Tibial nerve (tissue), 4 donors: ENCODE data around the gene TTLL4. TPM values are rescaled to one million over a fixed set of nuclear protein-coding genes. Genes with fewer than 3 reads are reported as not detected.

ENCODE experiments used
- DNase-seq, 2 donors: peaks; one replicate each; pipeline ENCODE4 v3.0.0-alpha.2; 2019; ENCODE audit warnings: low spot score in 2 of 2
- H3K27ac ChIP-seq, 4 donors: fragments of 200-600 bp; sonication (generic) in 3 of 4; one replicate each; pipeline ENCODE4 v1.5.1; 2017 to 2019; ENCODE audit warnings: mild to moderate bottlenecking in 1 of 4
- H3K27me3 ChIP-seq, 2 donors: fragments of 200-600 bp; sonication (generic) in 1 of 2; one replicate each; pipeline versions ENCODE4 v1.5.1 to v1.6.0; 2017 to 2019
- H3K36me3 ChIP-seq, 3 donors: fragments of 200-600 bp; sonication (generic); one replicate each; pipeline ENCODE4 v1.5.1; 2018 to 2019
- H3K4me1 ChIP-seq, 4 donors: fragments of 200-600 bp; sonication (generic) in 3 of 4; one replicate each; pipeline ENCODE4 v1.5.1; 2017 to 2019
- H3K4me3 ChIP-seq, 4 donors: fragments of 200-600 bp; sonication (generic) in 3 of 4; one replicate each; pipeline ENCODE4 v1.5.1; 2017 to 2019; ENCODE audit warnings: mild to moderate bottlenecking in 1 of 4, moderate library complexity in 1 of 4
- H3K9me3 ChIP-seq, 4 donors: fragments of 200-600 bp; sonication (generic) in 3 of 4; one replicate each; pipeline ENCODE4 v1.5.1; 2017 to 2019
- CTCF ChIP-seq, 5 experiments: fragments of 200-600 bp in 3 of 5; fragments of 450-650 bp in 2 of 5; sonication (generic) in 3 of 5; IDR thresholded peaks; one replicate each; pipeline ENCODE4 v1.5.1; 2016 to 2019; ENCODE audit warnings: antibody characterized with exemption in 5 of 5, mild to moderate bottlenecking in 3 of 5, moderate library complexity in 2 of 5
- EP300 ChIP-seq, 2 donors: sonication (generic); formaldehyde crosslinking; IDR thresholded peaks; one replicate each; pipeline ENCODE4 v1.6.1; 2017; ENCODE audit warnings: antibody characterized with exemption in 2 of 2, mild to moderate bottlenecking in 1 of 2
- POLR2A ChIP-seq, 2 donors: fragments of 450-650 bp; IDR thresholded peaks; one replicate each; pipeline ENCODE4 v1.6.1; 2017; ENCODE audit warnings: antibody characterized with exemption in 2 of 2, mild to moderate bottlenecking in 2 of 2, moderate library complexity in 2 of 2
- WGBS, 2 donors: methylation state at CpG; one replicate each; pipeline ENCODE4 v1.1.5; 2018; 5-methylcytosine and 5-hydroxymethylcytosine counted together
- total RNA-seq, 4 donors: library from RNA; depleted of rRNA; stranded (reverse); fragments of >200 nt; gene quantifications; one replicate each; pipeline ENCODE4 v1.1.0, GENCODE V29; 2016

Gene TTLL4
- total RNA-seq, 4 donors from 2014 or later = 15.3 to 49.6 (median 38.4) TPM

GRCh38 chr2:218703341-218703740 is 7.3 kb upstream of the TTLL4 start:
- Histone ChIP-seq H3K36me3 (peaks cover 0 to 42% (median 0%) of the 10 kb centered on the region in 3 donors), H3K4me3 (no peak overlapping the region), H3K27me3 (no peaks in the 10 kb centered on the region), H3K27ac (no peak overlapping the region), H3K9me3 (no peaks in the 10 kb centered on the region), H3K4me1 (no peaks in the 10 kb centered on the region)
- TF ChIP-seq POLR2A (IDR thresholded peaks at IDR 0.05) (no peak), EP300 (IDR thresholded peaks at IDR 0.05) (no peak), CTCF (IDR thresholded peaks at IDR 0.05) (no peak)
- WGBS, 2 donors = 89 to 92% methylated on average over 4 of the region's 4 CpGs
- DNase-seq = no peak

- H3K4me1 ChIP-seq = peaks cover 0 to 21% (median 6%) of the 10 kb centered on the region in 4 donors
- no peak for DNase-seq
- 90 to 97% methylated on average over 4 of the region's 4 CpGs for WGBS, 2 donors
Observed at GRCh38 chr2:218708086-218708485, 2.5 kb upstream of the TTLL4 start.

GRCh38 chr2:218709908-218710307 is 727 bp upstream of the TTLL4 start:
- Histone ChIP-seq H3K27ac (no peak overlapping the region), H3K9me3 (no peaks in the 10 kb centered on the region), H3K36me3 (no peaks in the 10 kb centered on the region), H3K4me3 (peak overlapping the region in 1 of 4 donors; percentile 79), H3K4me1 (peaks cover 0 to 38% (median 8%) of the 10 kb centered on the region in 4 donors), H3K27me3 (no peaks in the 10 kb centered on the region)
- TF ChIP-seq CTCF (IDR thresholded peaks at IDR 0.05) = no peak
- TF ChIP-seq EP300 (IDR thresholded peaks at IDR 0.05) = no peak
- no peak for TF ChIP-seq POLR2A (IDR thresholded peaks at IDR 0.05)
- WGBS, 2 donors = 76% methylated on average over 8 of the region's 8 CpGs
- no peak for DNase-seq

More at GRCh38 chr2:218708086-218708485, 2.5 kb upstream of the TTLL4 start:
- no peaks in the 10 kb centered on the region for H3K27me3 ChIP-seq
- H3K36me3 ChIP-seq = no peaks in the 10 kb centered on the region
- H3K27ac ChIP-seq = no peak overlapping the region
- H3K9me3 ChIP-seq = no peaks in the 10 kb centered on the region
- TF ChIP-seq EP300 (IDR thresholded peaks at IDR 0.05) (no peak), POLR2A (IDR thresholded peaks at IDR 0.05) (no peak), CTCF (IDR thresholded peaks at IDR 0.05) (no peak)
- no peak overlapping the region for H3K4me3 ChIP-seq

- H3K27ac ChIP-seq = peak overlapping the region in 3 of 4 donors; percentile 47 to 100 (median 79)
- H3K4me1 ChIP-seq = peaks cover 0 to 42% (median 8%) of the 10 kb centered on the region in 4 donors
Observed at GRCh38 chr2:218710334-218710686, 325 bp upstream of the TTLL4 start.

GRCh38 chr2:218711550-218711929 is 905 bp downstream of the TTLL4 start:
- TF ChIP-seq EP300 (IDR thresholded peaks at IDR 0.05) (no peak), POLR2A (IDR thresholded peaks at IDR 0.05) (no peak), CTCF (IDR thresholded peaks at IDR 0.05) (no peak)
- no peaks in the 10 kb centered on the region for H3K9me3 ChIP-seq
- no peaks in the 10 kb centered on the region for H3K27me3 ChIP-seq
- peak overlapping the region; percentile 79 to 97 (median 86) for H3K4me3 ChIP-seq
- 5 to 10% methylated on average over 5 of the region's 5 CpGs for WGBS, 2 donors
- peak overlapping the region; percentile 79 to 100 (median 94) for H3K27ac ChIP-seq
- H3K36me3 ChIP-seq = no peaks in the 10 kb centered on the region
- no peak for DNase-seq
- H3K4me1 ChIP-seq = peaks cover 0 to 53% (median 8%) of the 10 kb centered on the region in 4 donors

More at GRCh38 chr2:218710334-218710686, 325 bp upstream of the TTLL4 start:
- H3K36me3 ChIP-seq = no peaks in the 10 kb centered on the region
- H3K4me3 ChIP-seq = peak overlapping the region in 3 of 4 donors; percentile 79 to 97 (median 80)
- no peak for DNase-seq
- no peaks in the 10 kb centered on the region for H3K9me3 ChIP-seq
- no peaks in the 10 kb centered on the region for H3K27me3 ChIP-seq
- WGBS, 2 donors = 35 to 55% methylated on average over 14 of the region's 14 CpGs
- no peak for TF ChIP-seq EP300 (IDR thresholded peaks at IDR 0.05)
- TF ChIP-seq CTCF (IDR thresholded peaks at IDR 0.05) = no peak
- TF ChIP-seq POLR2A (IDR thresholded peaks at IDR 0.05) = no peak
